ENCODE results near the gene BLMH.

The BLMH gene

DNA sequence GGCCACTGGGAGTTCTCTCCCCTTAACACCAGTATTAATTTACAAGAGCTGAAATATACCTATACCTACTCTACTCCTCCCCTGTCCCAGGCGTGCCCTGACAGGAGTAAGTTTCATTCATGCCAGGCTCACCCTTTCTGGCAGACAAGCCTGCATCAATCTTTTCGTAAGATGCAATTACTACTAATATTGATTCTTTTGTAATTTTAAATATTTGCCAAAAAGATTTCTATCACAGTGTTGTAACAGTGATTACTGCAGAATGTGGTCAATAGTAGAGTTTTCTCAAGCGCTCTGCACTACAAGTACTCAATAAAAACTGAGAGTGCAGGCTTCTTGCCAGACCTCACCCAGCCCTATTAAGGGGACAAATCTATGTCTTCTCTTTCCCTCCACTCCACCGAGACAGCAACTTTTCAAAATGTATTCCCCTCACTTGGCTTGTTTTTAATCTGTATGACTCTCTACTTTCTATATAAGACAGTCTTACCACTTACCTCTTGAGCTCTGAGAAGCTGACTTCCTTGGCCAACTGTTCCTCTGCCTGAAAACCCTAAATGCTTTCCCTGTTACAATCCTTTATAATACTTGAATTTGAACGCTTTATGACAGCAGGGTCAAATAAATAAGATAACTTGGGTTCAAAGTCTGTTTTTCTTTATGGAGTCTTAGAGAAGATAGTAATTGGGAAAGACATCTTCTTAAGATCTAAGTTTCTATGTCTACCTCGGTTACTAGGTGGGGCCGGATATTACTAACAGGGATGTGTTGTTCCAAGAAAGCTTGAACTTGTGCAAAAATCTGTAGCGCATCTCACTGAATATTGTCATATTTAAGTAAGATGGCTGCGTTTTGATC lies 42.0 kb upstream of the BLMH start, which contains the start of gene TMIGD1:
Gene TMIGD1 (minus strand): TSS at position 555 of the 858 bp plus-strand sequence. CDS start 1,924 bp downstream, outside the sequence.
- no peak for DNase-seq (ENCODE audit: extremely low read depth, low read depth)
- TF ChIP-seq, protein P1, sequence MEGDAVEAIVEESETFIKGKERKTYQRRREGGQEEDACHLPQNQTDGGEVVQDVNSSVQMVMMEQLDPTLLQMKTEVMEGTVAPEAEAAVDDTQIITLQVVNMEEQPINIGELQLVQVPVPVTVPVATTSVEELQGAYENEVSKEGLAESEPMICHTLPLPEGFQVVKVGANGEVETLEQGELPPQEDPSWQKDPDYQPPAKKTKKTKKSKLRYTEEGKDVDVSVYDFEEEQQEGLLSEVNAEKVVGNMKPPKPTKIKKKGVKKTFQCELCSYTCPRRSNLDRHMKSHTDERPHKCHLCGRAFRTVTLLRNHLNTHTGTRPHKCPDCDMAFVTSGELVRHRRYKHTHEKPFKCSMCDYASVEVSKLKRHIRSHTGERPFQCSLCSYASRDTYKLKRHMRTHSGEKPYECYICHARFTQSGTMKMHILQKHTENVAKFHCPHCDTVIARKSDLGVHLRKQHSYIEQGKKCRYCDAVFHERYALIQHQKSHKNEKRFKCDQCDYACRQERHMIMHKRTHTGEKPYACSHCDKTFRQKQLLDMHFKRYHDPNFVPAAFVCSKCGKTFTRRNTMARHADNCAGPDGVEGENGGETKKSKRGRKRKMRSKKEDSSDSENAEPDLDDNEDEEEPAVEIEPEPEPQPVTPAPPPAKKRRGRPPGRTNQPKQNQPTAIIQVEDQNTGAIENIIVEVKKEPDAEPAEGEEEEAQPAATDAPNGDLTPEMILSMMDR (IDR thresholded peaks at IDR 0.05; ENCODE audit: low read depth, low read length, missing control alignments), result no peak
- H3K4me3 ChIP-seq (replicated peaks; ENCODE audit: low read depth, low read length), result no peak within 1 kb of the TSS

DNA sequence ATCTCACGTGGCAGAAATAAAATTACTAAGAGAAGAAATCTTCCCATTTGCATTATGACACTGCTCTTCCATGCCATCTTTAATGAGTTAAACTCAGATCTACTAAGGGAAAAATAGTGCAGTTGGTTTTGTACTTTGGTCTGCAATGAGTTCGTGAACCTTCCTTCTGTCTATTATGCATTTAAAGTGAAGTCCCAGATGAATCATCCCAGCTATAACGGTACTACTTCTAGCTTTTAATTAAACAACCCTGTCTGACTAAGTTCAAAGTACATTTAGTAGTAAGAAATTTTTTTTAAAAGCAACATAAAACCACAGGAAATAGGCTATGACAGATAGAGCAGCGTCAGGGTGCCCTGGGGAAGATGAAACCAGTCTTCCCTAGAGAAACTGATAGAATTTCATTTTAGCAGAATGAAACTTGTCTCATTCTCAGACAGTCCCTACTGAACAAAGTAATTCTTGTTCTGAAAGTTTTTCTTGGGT lies 40.4 kb upstream of the BLMH start:
- H3K4me3 ChIP-seq (replicated peaks; ENCODE audit: low read depth, low read length), result no peak overlapping the region
- DNase-seq (ENCODE audit: extremely low read depth, low read depth), result peak; percentile 31
- TF ChIP-seq, protein P1 (IDR thresholded peaks at IDR 0.05; ENCODE audit: low read depth, low read length, missing control alignments), result no peak

DNA sequence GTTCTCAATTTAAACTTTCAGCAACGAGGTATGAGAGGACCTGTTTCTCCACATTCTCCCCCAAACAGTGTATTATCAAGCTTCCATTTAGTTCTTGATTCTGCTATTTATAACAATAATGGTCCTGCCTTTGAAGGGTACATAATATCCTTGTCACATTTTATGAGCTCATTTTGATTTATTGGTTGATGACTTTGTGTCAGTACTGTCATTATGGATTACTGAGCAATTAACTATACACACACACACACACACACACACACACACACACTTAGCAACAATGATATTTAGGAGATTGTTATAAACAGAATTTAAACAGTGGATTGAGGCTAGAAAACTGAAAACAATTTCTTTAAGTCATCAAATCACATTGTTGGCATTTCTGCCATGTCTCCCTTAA lies 35.1 kb upstream of the BLMH start:
- H3K4me3 ChIP-seq (replicated peaks; ENCODE audit: low read depth, low read length), result no peak overlapping the region
- TF ChIP-seq, protein P1 (IDR thresholded peaks at IDR 0.05; ENCODE audit: low read depth, low read length, missing control alignments), result no peak
- DNase-seq (ENCODE audit: extremely low read depth, low read depth), result no peak

DNA sequence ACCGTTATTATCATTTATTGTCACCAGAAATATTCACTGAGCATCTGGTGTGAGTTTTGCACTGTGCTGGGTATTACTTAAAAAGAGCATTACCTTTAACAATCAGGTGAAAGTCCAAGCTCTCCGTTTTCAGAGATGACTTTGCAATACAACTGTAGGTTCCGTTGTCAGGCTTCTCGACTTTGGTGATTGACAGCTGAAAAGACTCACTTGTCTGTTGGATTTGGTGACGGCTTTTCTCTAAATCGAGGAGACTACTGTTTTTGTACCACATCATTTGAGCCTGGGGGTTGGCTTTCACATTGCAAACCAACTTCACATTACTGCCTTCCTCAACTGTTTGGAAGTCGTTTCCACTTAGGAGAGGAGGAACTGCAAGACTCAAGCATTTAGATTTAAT lies 33.0 kb upstream of the BLMH start:
- H3K4me3 ChIP-seq (replicated peaks; ENCODE audit: low read depth, low read length), result no peak overlapping the region
- TF ChIP-seq, protein P1 (IDR thresholded peaks at IDR 0.05; ENCODE audit: low read depth, low read length, missing control alignments), result no peak
- no peak for DNase-seq (ENCODE audit: extremely low read depth, low read depth)

DNA sequence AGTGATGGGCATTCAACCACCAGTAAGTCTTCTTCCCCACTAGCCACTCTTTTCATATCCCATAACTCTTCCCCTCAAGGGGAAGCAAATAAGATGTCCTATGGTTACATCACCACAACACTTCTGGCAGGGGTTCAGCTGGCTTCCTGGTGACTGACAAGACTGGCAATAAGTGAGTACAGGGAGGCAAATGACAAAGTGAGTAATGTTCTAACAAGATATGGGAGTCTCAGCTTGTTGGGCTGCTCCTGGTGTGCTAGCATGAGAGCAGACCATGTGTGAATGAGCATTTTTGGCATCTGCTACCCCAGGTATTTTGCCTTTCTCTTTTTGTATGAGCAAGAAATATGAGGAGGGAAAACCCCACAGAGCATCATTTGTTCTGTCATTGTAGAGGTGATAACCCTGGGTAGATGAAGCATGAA lies 32.2 kb upstream of the BLMH start:
- TF ChIP-seq, protein P1 (IDR thresholded peaks at IDR 0.05; ENCODE audit: low read depth, low read length, missing control alignments), result no peak
- DNase-seq (ENCODE audit: extremely low read depth, low read depth), result no peak
- no peak overlapping the region for H3K4me3 ChIP-seq (replicated peaks; ENCODE audit: low read depth, low read length)

DNA sequence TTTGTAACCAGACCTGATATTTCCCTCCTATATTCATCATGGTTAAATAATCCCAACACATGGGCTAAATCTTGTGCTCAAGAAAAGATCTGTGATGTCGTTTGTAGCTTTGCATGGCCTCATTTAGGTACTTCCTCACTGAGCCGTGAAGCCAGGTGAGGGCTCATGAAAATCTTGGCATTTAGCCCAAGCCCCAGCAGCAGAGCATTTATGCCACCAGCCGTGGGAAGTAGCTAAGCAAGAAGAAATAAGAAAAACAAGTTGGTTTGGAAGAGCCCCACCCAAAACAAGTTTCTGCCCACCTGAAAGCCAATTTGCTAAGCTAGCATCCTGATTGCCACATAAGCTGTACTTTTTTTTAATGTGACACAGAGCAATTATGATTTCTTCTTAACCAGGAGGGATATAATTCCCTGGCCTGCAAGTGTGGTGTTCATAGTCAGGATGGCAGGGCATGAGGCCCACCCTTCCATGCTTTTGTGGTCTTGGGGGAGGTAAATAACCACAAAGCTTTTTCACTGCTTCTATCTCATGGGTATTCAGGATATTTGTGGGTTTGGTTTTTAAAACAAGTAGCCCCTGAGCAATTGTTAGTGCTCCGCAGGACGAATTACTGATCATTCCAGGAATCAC lies 31.6 kb upstream of the BLMH start:
- no peak for DNase-seq (ENCODE audit: extremely low read depth, low read depth)
- no peak overlapping the region for H3K4me3 ChIP-seq (replicated peaks; ENCODE audit: low read depth, low read length)
- TF ChIP-seq, protein P1 (IDR thresholded peaks at IDR 0.05; ENCODE audit: low read depth, low read length, missing control alignments), result no peak

Data from HFF-Myc (cell line).